ENCODE results near the gene TEKT5. TPM values are rescaled to one million over a fixed set of nuclear protein-coding genes. Genes with fewer than 3 reads are reported as not detected.

TEKT5 gene
- total RNA-seq, 1 experiment from 2014 or later = not detected

DNA sequence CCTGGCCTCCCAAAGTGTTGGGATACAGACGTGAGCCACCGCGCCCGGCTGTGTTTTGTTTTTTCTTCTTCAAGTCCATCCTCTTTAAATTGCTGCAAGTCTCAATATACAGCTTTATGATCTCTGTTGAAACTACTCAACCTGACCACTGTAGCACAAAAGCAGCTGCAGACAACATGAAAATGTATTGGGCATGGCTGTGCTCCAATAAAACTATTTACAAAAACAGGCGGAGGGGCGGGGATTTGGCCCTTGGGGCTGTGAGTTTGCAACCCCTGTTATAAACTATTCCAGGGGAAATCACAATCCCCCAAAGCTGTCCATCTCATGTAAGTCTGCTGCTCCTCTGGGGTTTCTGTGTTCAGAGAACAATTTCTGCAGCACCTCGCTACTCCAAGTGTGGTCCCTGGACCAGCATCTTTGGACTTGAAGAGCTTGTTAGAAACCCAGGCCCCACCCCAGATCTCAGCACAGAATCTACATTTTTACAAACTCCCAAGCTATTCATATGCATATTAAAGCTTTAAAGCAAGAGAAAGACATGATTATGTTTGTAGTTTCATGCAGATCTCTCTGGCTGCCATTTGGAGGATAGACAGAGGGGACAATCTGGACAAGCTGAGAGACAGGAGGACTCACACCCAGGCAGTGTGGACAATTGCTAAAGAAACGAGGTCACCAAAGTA lies 33.6 kb downstream of the TEKT5 start:
- intact Hi-C loops (cut with micrococcal nuclease; ENCODE audit: unreplicated experiment) (no loop called here), in situ Hi-C loops (cut with HindIII; ENCODE audit: low pct_unique_long_range_greater_than_20kb, low sequenced_read_pairs) (no loop called here)
- Histone ChIP-seq H3K27ac (ENCODE audit: low read length) (no peak overlapping the region), H3K27me3 (ENCODE audit: control insufficient read depth, insufficient read depth, low read length) (no peaks in the 10 kb centered on the region; the same call in none of the 2 replicates), H3K9me3 (ENCODE audit: control insufficient read depth, insufficient read depth, low read depth, low read length) (no peaks in the 10 kb centered on the region), H3K4me3 (ENCODE audit: low read depth in 2 of 2, low read length in 2 of 2) (no peak overlapping the region), H3K36me3 (ENCODE audit: control insufficient read depth, insufficient read depth, low read length) (no peaks in the 10 kb centered on the region), H3K4me1 (ENCODE audit: control insufficient read depth, insufficient read depth, low read length) (no peaks in the 10 kb centered on the region)
- POLR2A ChIA-PET = no interaction called here
- TF ChIP-seq TCF7L2 (IDR thresholded peaks at IDR 0.05; ENCODE audit: low read depth, low read length) (no peak), SIN3A (IDR thresholded peaks at IDR 0.05; ENCODE audit: borderline replicate concordance, insufficient read depth, low read depth, low read length) (no peak), POLR2AphosphoS5 (IDR thresholded peaks at IDR 0.05; ENCODE audit: low read depth, low read length) (no peak)
- TF ChIP-seq, protein P1, sequence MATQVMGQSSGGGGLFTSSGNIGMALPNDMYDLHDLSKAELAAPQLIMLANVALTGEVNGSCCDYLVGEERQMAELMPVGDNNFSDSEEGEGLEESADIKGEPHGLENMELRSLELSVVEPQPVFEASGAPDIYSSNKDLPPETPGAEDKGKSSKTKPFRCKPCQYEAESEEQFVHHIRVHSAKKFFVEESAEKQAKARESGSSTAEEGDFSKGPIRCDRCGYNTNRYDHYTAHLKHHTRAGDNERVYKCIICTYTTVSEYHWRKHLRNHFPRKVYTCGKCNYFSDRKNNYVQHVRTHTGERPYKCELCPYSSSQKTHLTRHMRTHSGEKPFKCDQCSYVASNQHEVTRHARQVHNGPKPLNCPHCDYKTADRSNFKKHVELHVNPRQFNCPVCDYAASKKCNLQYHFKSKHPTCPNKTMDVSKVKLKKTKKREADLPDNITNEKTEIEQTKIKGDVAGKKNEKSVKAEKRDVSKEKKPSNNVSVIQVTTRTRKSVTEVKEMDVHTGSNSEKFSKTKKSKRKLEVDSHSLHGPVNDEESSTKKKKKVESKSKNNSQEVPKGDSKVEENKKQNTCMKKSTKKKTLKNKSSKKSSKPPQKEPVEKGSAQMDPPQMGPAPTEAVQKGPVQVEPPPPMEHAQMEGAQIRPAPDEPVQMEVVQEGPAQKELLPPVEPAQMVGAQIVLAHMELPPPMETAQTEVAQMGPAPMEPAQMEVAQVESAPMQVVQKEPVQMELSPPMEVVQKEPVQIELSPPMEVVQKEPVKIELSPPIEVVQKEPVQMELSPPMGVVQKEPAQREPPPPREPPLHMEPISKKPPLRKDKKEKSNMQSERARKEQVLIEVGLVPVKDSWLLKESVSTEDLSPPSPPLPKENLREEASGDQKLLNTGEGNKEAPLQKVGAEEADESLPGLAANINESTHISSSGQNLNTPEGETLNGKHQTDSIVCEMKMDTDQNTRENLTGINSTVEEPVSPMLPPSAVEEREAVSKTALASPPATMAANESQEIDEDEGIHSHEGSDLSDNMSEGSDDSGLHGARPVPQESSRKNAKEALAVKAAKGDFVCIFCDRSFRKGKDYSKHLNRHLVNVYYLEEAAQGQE (IDR thresholded peaks at IDR 0.05; ENCODE audit: insufficient read depth in 1 of 2, low read depth in 2 of 2, low read length in 1 of 2) = no peak
- TF ChIP-seq, protein P2, sequence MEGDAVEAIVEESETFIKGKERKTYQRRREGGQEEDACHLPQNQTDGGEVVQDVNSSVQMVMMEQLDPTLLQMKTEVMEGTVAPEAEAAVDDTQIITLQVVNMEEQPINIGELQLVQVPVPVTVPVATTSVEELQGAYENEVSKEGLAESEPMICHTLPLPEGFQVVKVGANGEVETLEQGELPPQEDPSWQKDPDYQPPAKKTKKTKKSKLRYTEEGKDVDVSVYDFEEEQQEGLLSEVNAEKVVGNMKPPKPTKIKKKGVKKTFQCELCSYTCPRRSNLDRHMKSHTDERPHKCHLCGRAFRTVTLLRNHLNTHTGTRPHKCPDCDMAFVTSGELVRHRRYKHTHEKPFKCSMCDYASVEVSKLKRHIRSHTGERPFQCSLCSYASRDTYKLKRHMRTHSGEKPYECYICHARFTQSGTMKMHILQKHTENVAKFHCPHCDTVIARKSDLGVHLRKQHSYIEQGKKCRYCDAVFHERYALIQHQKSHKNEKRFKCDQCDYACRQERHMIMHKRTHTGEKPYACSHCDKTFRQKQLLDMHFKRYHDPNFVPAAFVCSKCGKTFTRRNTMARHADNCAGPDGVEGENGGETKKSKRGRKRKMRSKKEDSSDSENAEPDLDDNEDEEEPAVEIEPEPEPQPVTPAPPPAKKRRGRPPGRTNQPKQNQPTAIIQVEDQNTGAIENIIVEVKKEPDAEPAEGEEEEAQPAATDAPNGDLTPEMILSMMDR (IDR thresholded peaks at IDR 0.05) = no peak
- DNase-seq (ENCODE audit: low read depth, low spot score) = no peak
- no peak for ATAC-seq
- CTCF ChIA-PET = interaction anchor here (0.6 kb wide), 1 partner anchor 97 kb away, joined by 6 read pairs; no protein-coding TSS in a partner anchor
- BruUV-seq (replicated peaks) = no TSS peak

DNA sequence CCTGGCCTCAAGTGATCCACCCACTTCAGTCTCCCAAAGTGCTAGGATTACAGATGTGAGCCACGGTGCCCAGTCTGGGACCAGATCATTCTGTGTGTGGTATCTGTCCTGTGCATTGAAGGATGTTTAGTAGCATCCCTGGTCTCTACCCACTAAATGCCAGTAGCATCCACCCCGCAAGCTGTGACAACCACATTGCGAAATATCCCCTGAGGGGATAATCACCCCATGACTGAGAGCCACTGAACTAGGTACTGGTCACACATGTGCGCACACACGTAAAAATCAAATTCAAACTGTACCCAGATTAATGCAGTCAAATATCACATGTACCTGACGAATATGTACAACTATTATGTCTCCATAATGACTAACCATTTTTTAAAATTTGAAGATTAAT lies 35.8 kb downstream of the TEKT5 start:
- CTCF ChIA-PET = no interaction called here
- H3K36me3 ChIP-seq (ENCODE audit: control insufficient read depth, insufficient read depth, low read length) = no peaks in the 10 kb centered on the region
- H3K27me3 ChIP-seq (ENCODE audit: control insufficient read depth, insufficient read depth, low read length) = no peaks in the 10 kb centered on the region; the same call in none of the 2 replicates
- POLR2A ChIA-PET = no interaction called here
- no peaks in the 10 kb centered on the region for H3K9me3 ChIP-seq (ENCODE audit: control insufficient read depth, insufficient read depth, low read depth, low read length)
- no TSS peak for BruUV-seq (replicated peaks)
- DNase-seq (ENCODE audit: low read depth, low spot score) = no peak
- TF ChIP-seq, protein P2 (IDR thresholded peaks at IDR 0.05) = no peak
- TF ChIP-seq POLR2AphosphoS5 (IDR thresholded peaks at IDR 0.05; ENCODE audit: low read depth, low read length) (no peak), TCF7L2 (IDR thresholded peaks at IDR 0.05; ENCODE audit: low read depth, low read length) (no peak), SIN3A (IDR thresholded peaks at IDR 0.05; ENCODE audit: borderline replicate concordance, insufficient read depth, low read depth, low read length) (no peak)
- TF ChIP-seq, protein P1 (IDR thresholded peaks at IDR 0.05; ENCODE audit: insufficient read depth in 1 of 2, low read depth in 2 of 2, low read length in 1 of 2) = no peak
- intact Hi-C loops (cut with micrococcal nuclease; ENCODE audit: unreplicated experiment) = no loop called here
- ATAC-seq = no peak
- H3K4me3 ChIP-seq (ENCODE audit: low read depth in 2 of 2, low read length in 2 of 2) = no peak overlapping the region
- in situ Hi-C loops (cut with HindIII; ENCODE audit: low pct_unique_long_range_greater_than_20kb, low sequenced_read_pairs) = no loop called here
- H3K27ac ChIP-seq (ENCODE audit: low read length) = no peak overlapping the region
- H3K4me1 ChIP-seq (ENCODE audit: control insufficient read depth, insufficient read depth, low read length) = no peaks in the 10 kb centered on the region
